Panc1 (cell line): ENCODE results near the gene LINGO1.

Experiments used
- CTCF ChIP-seq: fragments of 450-650 bp; IDR thresholded peaks from 2 replicates; pipeline ENCODE4 v1.5.1; 2017; ENCODE audit warnings: mild to moderate bottlenecking
- POLR2AphosphoS5 ChIP-seq: IDR thresholded peaks from 2 replicates; pipeline ENCODE4 v1.6.1; 2012; ENCODE audit warnings: mild to moderate bottlenecking, low read depth, low read length, moderate library complexity
- REST ChIP-seq, 2 experiments: IDR thresholded peaks; 2 replicates each; pipeline ENCODE4 v1.6.1; 2011 to 2012; ENCODE audit warnings: low read depth in 2 of 2, control low read depth in 1 of 2, low read length in 1 of 2, mild to moderate bottlenecking in 1 of 2, moderate library complexity in 1 of 2; ENCODE audit not compliant: insufficient read depth in 1 of 2

- no peak for TF ChIP-seq POLR2AphosphoS5
- no peak for TF ChIP-seq CTCF
- TF ChIP-seq REST (IDR thresholded peaks at IDR 0.05; ENCODE audit: insufficient read depth in 1 of 2, low read depth in 2 of 2, low read length in 1 of 2) = no peak
Observed at GRCh38 chr15:77568014-77568972, 64.4 kb downstream of the LINGO1 start.
